CD4-positive, alpha-beta T cell treated with Interleukin-6 at 100 ng/mL for 8 hours (primary cell): ENCODE results near the gene SBF1.

Experiments
- DNase-seq: peaks from one replicate; pipeline ENCODE4 v3.0.0-alpha.2; 2020; ENCODE audit warnings: mixed read lengths, low spot score

Gene SBF1

GRCh38 chr22:50505776-50506610, 31.2 kb upstream of the SBF1 start:
- no peak for DNase-seq

DNA sequence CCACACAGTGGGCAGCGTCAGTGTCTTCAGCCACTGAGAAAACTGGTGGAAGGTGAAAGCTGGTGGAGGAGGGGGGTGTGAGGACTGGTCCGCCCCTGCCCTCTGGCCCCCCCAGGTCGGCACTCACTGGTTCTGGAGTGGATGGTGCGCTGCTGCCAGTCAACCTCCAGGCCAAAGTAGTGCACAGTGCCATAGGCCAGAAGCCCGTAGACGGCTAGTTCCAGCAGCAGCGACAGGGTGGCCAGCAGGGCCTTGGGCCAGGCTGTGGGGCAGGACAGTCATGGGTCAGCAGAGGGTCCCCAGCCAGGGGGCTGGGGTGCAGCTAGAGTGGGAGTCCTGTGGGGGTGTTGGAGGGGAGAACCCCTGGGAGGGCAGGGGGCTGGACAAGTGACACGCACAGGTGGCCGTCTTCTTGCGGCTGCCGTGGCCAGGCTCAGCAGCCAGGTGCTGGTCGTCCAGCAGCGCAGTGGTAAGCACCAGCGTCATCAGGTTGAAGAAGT, 30.5 kb upstream of the SBF1 start:
- no peak for DNase-seq

DNA sequence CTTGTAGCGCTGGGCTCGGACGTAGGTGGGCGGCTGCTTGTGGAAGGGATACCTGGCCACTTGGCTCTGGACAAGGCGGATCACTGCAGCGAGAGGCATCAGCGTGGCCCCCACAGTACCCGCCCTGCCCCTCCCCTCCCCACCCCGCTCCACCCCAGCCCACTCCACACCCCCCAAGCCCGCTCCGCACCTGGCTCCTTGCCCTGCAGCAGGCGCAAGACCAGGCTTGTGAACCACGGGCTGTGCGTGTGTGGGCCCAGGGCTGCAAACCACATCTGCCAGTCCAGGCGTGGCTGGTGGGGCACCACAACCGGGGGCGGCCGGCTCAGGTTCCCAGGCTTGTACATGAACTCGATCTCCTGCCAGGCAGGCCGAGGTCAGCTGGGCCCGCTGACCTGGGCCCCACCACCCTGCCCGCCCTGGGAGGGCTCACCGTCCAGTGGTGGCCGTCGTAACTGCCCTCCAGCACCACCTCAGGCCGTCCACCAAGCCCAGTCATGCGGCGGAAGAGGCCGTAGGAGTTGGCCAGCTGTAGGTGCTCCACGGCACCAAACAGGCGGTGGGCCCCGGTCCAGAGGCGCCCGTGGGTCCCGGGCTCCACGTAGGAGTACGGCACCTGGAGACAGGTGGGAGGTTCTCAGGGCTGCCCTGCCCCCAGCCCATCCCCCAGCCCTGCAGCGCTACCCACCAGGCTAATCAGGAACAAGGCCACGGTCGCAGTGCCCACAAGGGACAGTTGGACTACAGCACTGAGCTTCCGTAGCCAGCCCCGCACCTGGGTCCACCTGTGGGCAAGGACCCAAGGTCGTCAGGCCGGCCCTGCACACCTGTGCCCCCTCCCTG, 29.8 kb upstream of the SBF1 start:
- no peak for DNase-seq

- no peak for DNase-seq
These were observed 28.8 kb upstream of the SBF1 start for GRCh38 chr22:50503475-50504145.

DNA sequence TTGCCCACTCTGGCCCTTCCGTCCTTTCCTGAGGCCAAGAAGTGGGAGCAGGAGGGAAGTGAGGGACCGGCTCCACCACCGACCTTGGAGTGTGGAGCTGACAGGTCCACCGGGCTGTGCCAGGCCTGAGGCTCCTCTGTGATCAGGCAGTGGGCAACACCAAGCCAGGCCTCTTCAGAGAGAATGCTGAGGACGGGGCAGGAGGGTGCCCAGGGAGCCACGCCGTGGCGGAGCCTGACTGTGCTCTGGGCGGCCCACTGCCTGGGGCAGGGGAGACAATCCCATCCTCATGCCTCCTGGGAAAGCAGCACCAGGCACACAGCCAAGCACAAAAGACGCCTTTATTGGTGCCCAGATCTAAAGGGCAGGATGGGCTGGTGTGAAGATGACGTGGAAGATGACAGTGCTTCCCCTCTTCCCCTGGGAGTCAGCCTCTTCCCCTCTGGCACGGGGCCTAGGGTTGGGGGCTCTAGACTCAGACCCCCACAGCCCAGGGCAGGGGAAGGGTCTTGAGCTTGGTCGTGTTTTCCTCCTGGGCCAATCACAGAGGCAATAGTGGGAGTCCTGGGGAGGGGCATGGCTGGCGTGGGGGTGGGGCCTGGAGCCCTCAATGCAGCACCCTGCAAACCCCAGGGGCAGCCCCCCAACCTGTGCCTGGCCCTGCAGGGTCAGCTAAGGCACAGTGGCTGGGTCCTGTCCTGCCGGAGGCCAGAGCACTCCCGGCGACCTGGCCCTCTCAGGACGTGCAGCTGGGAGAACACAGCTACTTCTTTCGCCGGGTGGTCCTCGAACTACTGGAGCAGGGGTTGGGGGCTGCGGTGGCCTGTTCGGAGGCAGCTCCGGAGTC, 28.0 kb upstream of the SBF1 start:
- DNase-seq: no peak

DNA sequence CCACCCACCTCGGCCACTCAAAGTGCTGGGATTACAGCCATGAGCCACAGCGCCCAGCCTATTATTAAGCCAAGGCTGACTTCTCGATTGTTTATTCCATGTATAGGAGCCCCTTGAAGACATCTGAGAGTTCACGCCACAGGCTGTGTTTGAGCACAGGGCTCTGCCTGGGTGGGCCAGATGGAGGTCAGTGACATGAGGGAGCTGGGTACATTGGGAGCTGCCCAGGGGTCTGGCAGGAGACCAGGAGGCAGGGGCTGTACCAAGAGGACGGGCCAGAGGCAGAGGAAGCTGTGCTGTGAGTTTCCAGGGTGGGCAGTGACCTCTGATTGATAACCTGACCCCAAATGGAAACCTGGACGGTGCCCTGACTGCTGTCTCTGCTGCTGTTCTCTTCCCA, 27.3 kb upstream of the SBF1 start:
- no peak for DNase-seq

DNA sequence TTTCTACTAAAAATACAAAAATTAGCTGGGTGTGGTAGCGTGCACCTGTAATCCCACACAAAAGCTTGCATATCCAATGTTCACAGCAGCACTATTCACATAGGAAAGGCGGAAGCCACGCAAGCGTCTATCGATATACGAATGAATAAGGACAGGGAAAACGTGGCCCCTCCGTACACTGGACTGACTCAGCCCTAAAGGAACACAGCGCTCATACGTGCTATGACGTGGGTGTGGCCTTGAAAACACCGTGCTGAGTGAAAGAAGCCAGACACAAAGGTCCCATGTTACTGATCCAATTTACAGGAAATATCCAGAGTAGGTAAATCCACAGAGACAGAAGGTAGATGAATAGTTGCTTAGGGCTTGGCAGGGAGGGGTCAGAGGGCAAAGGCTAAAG, 25.6 kb upstream of the SBF1 start:
- no peak for DNase-seq

GRCh38 chr22:50498322-50498890, 23.6 kb upstream of the SBF1 start:
- DNase-seq: peak; percentile 76

GRCh38 chr22:50497093-50497492, 22.3 kb upstream of the SBF1 start:
- no peak for DNase-seq

DNA sequence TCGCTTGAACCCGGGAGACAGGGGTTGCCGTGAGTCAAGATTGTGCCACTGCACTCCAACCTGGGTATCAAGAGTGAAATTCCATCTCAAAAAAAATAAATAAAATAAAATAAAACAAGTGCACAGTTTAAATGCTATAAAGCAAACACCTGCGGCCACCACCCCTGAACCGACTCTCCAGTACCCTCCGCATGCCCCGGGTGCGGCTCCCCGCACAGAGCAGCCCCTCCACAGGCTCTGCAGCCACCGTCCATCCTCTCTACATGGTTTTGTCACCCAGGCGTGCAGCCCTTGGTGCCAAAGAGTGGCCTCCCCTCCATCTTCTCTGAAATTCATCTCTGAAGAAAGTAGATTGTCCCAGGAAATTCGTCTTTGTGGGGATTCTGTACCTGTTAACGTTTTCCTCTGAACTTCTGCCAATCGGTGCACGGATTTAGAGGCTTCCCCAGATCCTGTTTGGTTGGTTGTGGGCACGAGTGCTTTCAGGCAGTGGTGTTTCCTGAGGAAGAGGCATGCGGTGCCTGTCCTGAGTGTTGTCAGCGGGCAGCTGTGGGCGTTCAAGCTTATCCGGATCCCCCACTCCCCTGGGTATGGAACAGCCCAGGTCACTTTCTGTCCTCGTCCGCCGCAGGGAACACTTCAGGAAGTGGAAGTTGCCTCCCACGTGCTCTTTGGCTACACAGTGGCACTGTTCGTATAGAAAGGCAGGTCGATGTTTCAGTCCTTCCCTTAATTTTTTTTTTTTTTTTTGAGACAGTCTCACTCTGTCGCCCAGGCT, 15.9 kb upstream of the SBF1 start:
- no peak for DNase-seq

DNA sequence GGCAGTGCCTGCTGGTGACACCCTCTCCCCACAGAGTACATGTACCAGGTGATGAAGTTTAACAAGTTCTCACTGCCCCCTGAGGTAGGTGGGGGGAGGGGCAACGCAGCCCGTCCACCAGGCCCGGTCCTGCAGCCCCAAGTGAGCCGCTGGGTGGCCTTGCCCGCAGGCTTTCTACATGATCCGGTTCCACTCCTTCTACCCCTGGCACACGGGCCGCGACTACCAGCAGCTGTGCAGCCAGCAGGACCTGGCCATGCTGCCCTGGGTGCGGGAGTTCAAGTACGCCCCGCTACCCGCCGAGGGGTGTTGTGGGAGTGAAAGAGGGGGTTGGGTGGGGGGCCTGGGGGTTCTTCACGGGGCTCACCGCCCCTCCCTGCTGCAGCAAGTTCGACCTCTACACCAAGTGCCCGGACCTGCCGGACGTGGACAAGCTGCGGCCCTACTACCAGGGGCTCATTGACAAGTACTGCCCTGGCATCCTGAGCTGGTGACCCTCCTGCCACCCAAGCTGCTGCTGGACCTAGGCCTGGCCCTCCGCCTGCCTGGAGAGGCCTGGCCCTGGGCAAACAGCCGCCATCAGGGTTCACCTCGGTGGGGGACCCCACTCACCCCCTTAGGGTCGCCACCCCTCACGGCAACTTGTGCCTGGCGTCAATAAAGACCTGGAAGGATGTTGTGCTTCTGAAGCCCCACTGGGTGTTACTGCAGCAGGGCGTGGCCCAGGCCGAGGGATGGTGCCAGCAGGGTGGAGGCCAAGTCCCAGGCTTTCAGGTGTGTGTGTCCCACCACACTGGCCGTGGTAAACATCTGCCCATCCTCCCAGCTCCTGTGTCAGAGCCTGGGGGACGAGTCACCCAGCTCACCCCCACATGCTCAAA, 14.8 kb upstream of the SBF1 start:
- no peak for DNase-seq

DNA sequence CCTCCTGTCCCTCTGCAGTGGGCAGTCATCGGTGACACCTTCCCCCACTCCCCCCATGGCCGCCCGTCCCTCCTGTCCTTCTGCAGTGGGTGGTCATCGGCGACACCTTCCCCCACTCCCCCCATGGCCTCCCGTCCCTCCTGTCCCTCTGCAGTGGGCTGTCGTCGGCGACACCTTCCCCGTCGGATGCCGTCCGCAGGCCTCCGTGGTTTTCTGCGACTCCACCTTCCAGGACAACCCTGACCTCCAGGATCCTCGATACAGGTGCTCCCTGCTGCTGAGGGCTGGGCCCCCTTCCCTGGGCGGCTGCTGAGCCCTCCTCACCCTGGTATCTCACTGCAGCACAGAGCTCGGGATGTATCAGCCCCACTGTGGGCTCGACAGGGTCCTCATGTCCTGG, 14.1 kb upstream of the SBF1 start:
- no peak for DNase-seq

- no peak for DNase-seq
These were observed 13.3 kb upstream of the SBF1 start for GRCh38 chr22:50488006-50488677.

DNA sequence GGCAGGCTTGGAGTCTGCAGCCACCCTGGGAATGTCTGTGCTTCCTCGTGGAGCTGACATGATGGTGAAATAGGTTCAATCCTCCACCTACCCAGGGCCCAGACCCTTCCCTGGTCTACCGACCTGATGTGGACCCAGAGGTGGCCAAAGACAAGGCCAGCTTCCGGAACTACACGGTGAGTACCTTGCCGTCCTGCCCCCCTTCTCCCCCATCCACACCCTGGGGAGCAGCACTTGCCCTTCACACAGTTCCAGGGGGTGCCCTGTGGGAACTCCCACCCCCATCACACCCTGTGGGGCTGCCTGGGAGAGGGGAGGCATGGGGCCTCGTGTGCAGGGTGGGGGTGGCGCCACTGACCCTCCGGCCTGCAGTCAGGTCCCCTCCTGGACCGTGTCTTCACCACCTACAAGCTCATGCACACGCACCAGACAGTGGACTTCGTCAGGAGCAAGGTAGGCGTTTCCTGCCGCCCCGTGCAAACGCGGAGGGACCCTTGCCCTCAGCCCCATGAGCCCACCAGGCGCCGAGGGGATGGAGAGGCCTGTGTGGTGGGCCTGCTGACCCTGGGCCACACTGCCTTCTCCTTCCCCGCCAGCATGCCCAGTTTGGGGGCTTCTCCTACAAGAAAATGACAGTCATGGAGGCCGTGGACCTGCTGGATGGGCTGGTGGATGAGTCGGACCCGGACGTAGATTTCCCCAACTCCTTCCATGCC, 12.6 kb upstream of the SBF1 start:
- DNase-seq: no peak

DNA sequence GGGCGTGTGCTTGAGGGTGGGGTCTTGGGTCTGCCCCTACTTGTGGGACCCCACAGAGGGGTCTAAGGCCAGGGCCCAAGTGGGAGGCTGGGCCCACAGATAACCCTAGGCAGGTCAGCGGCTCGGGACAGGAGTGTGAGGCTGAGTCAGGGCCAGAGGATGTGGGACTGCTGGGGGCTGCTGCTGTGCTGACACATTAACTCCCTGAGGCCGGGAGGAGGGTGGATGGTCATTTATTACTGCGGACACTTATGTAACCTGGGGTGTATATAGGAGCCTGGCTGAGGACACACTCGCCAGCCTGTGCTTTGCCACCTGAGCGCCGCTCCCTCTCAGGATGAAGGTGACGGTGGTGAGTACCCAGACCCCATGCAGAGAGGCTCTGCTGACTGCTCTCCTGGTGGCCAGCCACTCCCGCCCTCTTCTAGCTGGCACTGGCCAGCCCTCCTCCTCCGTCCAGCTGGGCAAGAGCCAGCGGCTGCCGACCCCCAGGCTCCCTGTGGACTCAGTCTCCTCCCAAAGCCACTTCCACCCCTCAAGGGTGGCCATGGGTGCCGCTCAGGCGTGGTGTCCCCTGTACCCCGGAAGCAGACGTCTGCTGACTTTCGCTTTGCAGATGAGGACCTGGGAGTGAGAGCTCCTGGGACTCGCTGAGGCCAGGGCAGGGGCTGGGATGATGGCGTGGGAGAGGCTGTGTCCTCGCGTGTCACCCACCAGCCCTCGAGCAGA, 11.9 kb upstream of the SBF1 start, which contains the start of gene MIOX:
Gene MIOX, plus strand, starts transcription at position 299 of the 729 bp plus-strand sequence. Its CDS starts 39 bp downstream, at position 338.
- DNase-seq: no peak

GRCh38 chr22:50485221-50486131, 10.6 kb upstream of the SBF1 start:
- no peak for DNase-seq
